Mucosa of stomach (tissue), 1 donor: Measurements from ENCODE around the gene TAOK1.

Experiments
- H3K27me3 ChIP-seq: one replicate; pipeline ENCODE4 v1.7.0; 2013; ENCODE audit warnings: mild to moderate bottlenecking, low read length; ENCODE audit not compliant: control insufficient read depth, insufficient read depth
- H3K36me3 ChIP-seq: one replicate; pipeline ENCODE4 v1.7.0; 2013; ENCODE audit warnings: low read length; ENCODE audit not compliant: control insufficient read depth, insufficient read depth
- H3K4me1 ChIP-seq: one replicate; pipeline ENCODE4 v1.7.0; 2013; ENCODE audit warnings: mild to moderate bottlenecking, low read length; ENCODE audit not compliant: control insufficient read depth, insufficient read depth
- H3K4me3 ChIP-seq: one replicate; pipeline ENCODE4 v1.7.0; 2013; ENCODE audit warnings: low read length
- H3K9ac ChIP-seq: one replicate; pipeline ENCODE4 v1.7.0; 2013; ENCODE audit warnings: mild to moderate bottlenecking, low read length, moderate library complexity
- H3K9me3 ChIP-seq: one replicate; pipeline ENCODE4 v1.7.0; 2013; ENCODE audit warnings: mild to moderate bottlenecking, low read length, moderate library complexity; ENCODE audit not compliant: control insufficient read depth
- donor health status: Pancreatic carcinoma.

TAOK1 gene

DNA sequence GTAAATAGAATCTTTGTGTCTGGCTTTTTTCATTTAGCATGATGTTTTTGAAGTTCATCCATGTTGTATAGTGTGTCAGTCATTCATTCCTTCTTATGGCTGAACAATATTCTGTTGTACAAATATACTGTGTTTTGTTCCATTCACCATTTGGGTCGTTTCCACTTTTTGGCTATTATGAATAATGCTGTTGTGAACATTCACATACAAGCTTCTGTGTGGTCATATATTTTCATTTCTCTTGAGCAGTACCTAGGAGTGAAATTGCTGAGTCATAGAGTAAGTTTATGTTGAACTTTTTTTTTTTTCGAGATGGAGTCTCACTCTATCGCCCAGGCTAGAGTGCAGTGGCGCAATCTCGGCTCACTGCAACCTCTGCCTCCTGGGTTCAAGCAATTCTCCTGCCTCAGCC is 32.3 kb upstream of the TAOK1 start:
- Histone ChIP-seq H3K9ac (no peak overlapping the region), H3K36me3 (no peaks in the 10 kb centered on the region), H3K4me3 (no peak overlapping the region), H3K4me1 (no peaks in the 10 kb centered on the region), H3K9me3 (no peaks in the 10 kb centered on the region), H3K27me3 (no peaks in the 10 kb centered on the region)

DNA sequence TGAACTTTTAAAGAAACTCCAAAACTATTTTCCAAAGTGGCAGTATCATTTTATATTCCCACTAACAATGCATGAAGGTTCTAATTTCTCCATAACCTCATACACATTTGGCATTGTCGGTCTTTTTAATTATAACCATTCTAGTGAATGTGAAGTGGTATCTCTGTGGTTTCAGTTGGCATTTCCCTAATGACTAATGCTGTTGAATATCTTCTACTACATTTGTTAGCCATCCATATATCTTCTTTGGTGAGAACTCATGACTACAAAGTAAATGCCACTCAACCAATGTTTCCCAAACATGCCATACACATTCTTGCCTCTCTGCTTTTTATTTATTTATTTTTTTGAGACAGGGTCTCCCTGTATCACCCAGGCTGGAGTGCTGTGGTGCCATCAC is 31.7 kb upstream of the TAOK1 start:
- Histone ChIP-seq H3K27me3 (no peaks in the 10 kb centered on the region), H3K4me3 (no peak overlapping the region), H3K36me3 (no peaks in the 10 kb centered on the region), H3K9me3 (no peaks in the 10 kb centered on the region), H3K9ac (no peak overlapping the region), H3K4me1 (no peaks in the 10 kb centered on the region)

DNA sequence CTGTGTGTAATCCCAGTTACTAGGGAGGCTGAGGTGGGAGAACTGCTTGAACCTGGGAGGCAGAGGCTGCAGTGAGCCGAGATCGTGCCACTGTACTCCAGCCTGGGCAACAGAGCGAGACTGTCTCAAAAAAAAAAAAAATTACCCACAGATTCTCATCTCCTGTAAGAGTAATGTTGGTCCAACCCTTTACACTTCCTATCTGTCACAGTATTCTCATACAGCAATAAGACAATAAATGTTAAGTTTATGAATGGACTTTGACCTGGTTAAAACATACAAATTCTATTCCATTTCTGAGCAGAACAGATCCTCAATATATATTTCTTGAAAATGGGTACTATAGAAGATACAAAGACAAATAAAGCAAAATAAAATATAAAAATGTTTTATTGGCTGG is 30.4 kb upstream of the TAOK1 start:
- Histone ChIP-seq H3K36me3 (no peaks in the 10 kb centered on the region), H3K27me3 (no peaks in the 10 kb centered on the region), H3K9me3 (no peaks in the 10 kb centered on the region)

DNA sequence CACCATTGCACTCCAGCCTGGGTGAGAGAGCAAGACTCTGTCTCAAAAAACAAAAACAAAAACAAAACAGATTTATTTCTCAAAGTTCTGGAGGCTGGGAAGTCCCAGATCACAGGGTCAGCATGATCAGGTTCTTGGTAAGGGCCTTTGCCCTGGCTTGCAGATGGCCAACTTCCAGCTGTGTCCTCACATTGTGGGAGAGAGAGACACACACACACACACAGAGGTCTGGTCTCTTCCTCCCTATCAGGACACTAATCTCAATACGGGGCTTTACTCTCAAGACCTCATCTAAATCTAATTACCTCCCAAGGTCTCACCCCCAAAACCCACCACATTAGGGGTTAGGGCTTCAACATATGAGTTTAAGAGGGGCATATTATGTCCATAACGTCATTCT is 26.4 kb upstream of the TAOK1 start:
- Histone ChIP-seq H3K27me3 (no peaks in the 10 kb centered on the region), H3K36me3 (no peaks in the 10 kb centered on the region), H3K9ac (no peak overlapping the region), H3K4me1 (no peaks in the 10 kb centered on the region), H3K4me3 (no peak overlapping the region), H3K9me3 (no peaks in the 10 kb centered on the region)

More for the DNA sequence above, 30.4 kb upstream of the TAOK1 start:
- Histone ChIP-seq H3K9ac (no peak overlapping the region), H3K4me1 (no peaks in the 10 kb centered on the region), H3K4me3 (no peak overlapping the region)

DNA sequence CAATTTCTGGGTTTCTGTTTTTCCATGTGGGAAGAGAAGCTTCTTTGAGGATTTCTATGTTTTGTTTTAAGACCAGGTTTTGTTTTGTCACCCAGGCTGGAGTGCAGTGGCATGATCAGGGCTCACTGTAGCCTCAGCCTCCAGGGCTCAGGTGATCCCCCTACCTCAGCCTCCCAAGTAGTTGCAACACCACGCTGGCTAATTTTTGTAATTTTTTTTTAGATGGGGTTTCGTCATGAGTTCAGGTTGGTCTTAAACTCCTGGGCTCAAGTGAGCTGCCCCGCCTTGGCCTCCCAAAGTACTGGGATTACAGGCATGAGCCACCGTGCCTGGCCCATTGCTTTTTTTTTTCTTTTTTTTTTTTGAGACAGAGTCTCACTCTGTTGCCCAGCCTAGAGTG is 25.5 kb upstream of the TAOK1 start:
- no peaks in the 10 kb centered on the region for H3K36me3 ChIP-seq
- no peak overlapping the region for H3K9ac ChIP-seq

DNA sequence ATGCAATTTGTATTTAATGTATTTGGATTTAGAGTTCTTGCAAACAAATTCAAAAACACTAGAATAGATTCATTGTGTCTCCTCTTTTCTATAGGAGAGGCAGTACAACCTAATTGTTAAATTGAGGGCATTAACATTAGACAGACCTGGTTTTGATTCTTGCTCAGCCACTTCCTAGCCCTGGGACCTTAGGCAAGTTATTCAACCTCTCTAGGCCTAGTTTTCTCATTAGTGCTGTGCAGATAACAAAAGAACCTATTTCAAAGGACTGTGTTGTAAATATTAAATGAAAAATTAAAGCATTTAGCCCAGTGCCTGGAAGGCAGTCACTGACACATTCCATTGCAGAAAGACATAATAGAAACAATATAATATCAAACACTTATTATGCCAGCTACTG is 22.0 kb upstream of the TAOK1 start:
- Histone ChIP-seq H3K27me3 (no peaks in the 10 kb centered on the region), H3K9ac (no peak overlapping the region), H3K9me3 (no peaks in the 10 kb centered on the region), H3K4me3 (no peak overlapping the region), H3K4me1 (no peaks in the 10 kb centered on the region), H3K36me3 (no peaks in the 10 kb centered on the region)

More for the DNA sequence above, 25.5 kb upstream of the TAOK1 start:
- H3K9me3 ChIP-seq = no peaks in the 10 kb centered on the region
- H3K27me3 ChIP-seq = no peaks in the 10 kb centered on the region
- H3K4me1 ChIP-seq = no peaks in the 10 kb centered on the region
- no peak overlapping the region for H3K4me3 ChIP-seq

DNA sequence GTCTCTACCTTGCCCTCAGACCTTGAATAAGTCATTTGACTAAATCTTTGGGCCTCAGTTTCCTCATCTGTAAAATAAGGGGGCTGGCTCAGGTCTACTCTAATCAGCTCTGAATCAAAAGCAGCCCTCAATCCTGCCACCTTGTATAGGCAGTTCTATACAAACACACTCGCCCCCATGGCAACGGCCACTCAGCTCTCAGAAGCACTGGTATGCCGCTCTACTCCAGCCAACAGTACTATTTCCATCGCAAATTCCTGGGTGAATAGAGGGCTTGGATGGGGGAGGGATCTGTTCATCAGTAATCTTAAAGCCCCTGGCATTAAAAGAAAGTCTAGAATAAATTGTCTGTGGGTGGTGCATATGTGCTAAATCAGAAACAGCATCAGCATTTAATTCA is 21.2 kb upstream of the TAOK1 start:
- no peaks in the 10 kb centered on the region for H3K9me3 ChIP-seq
- H3K9ac ChIP-seq = no peak overlapping the region
- H3K36me3 ChIP-seq = no peaks in the 10 kb centered on the region
- no peaks in the 10 kb centered on the region for H3K4me1 ChIP-seq
- no peak overlapping the region for H3K4me3 ChIP-seq
- H3K27me3 ChIP-seq = no peaks in the 10 kb centered on the region

DNA sequence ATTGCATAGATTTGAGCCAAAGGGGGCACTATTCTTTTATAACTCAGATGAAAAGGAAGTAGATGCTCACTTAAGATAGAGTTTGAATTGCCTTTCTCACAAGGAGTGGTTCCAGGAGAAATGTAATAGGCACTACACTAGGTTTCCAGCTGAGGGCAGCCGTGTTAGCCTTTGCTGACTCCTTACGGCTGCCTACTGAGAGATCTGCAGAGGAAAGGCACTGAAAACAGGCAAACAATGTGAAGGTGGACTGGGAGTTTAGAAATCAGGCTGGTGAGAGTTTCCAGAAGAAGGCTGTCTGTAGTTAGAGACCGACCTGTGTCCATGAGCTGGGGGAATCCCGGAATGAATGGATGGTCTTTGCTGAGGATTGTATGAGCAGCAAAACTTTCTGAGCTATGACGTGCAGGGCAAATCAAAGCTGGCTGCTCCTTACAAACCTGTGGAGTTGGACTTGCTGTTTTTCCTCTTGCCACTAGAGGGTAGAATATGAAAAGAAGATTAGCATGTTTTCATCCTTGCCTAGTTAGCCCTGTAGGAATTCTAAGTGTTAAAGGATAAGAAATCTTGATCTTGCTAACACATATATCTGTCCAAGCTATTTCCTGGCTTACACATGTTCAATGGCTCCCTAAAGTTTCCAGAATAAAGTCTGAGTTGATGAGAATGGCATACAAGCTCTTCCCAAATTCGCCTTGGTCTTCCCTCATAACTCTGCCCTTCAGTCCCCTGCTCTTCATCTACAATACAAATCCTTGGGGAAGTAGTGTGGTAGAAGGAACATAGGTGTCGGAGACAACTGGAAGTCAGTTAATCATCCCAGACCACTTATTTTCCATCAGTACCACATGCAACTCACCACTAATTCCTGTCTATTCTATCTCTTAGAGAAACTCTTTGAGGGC is 20.1 kb upstream of the TAOK1 start:
- Histone ChIP-seq H3K4me3 (no peak overlapping the region), H3K9me3 (no peaks in the 10 kb centered on the region), H3K36me3 (no peaks in the 10 kb centered on the region), H3K9ac (no peak overlapping the region), H3K27me3 (no peaks in the 10 kb centered on the region), H3K4me1 (no peaks in the 10 kb centered on the region)

DNA sequence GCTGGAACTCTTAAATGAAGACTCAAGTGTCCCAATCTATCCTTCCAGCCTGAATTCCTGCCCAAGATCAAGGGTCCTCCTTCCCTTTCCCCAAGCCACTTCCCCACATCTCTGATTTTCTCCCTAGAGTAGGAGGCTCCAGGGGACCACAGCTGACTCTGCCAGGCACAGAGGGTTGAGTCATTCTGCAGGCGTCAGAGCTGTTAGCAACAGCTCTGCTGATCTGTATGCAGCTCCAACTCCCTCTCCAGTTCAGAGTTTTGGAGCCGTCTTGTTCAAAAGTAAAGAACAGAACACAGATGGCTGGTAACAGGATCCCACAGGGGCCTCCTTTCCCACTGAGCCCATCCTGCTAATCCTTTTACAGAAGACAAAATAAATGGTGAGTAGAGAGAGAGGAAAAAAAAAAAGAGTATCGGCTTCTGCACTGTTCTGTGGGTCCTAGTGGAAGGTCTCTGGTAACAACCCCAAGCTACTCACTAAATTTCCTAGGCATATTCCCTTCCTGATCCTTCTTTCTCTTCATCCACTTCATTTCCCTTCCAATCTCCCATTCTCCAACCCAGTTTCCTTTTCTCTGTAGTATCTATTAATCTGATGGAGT is 13.4 kb upstream of the TAOK1 start:
- Histone ChIP-seq H3K4me3 (no peak overlapping the region), H3K9ac (no peak overlapping the region), H3K36me3 (no peaks in the 10 kb centered on the region), H3K9me3 (no peaks in the 10 kb centered on the region), H3K27me3 (no peaks in the 10 kb centered on the region), H3K4me1 (peaks cover 17% of the 10 kb centered on the region)

DNA sequence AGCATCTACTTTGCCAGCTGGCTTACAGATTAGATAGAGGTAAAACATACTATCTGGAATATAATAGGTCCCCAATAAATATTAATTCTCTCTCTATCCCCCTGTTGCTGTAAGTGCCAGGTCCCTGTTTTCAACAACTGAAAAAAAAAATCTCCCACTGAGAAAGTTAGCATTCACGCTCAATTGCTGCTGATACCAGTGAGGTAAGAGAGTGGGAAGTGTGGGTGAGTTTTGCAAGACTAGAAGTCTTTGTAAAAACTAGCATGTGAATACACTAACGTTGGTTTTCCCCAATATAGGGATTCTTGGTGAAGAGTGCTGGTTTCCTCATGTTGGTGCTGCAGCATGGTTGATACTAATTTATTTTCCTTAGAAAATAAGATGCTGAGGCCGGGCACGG is 11.7 kb upstream of the TAOK1 start:
- Histone ChIP-seq H3K27me3 (no peaks in the 10 kb centered on the region), H3K4me1 (peaks cover 17% of the 10 kb centered on the region), H3K4me3 (no peak overlapping the region), H3K36me3 (no peaks in the 10 kb centered on the region), H3K9me3 (no peaks in the 10 kb centered on the region), H3K9ac (no peak overlapping the region)

DNA sequence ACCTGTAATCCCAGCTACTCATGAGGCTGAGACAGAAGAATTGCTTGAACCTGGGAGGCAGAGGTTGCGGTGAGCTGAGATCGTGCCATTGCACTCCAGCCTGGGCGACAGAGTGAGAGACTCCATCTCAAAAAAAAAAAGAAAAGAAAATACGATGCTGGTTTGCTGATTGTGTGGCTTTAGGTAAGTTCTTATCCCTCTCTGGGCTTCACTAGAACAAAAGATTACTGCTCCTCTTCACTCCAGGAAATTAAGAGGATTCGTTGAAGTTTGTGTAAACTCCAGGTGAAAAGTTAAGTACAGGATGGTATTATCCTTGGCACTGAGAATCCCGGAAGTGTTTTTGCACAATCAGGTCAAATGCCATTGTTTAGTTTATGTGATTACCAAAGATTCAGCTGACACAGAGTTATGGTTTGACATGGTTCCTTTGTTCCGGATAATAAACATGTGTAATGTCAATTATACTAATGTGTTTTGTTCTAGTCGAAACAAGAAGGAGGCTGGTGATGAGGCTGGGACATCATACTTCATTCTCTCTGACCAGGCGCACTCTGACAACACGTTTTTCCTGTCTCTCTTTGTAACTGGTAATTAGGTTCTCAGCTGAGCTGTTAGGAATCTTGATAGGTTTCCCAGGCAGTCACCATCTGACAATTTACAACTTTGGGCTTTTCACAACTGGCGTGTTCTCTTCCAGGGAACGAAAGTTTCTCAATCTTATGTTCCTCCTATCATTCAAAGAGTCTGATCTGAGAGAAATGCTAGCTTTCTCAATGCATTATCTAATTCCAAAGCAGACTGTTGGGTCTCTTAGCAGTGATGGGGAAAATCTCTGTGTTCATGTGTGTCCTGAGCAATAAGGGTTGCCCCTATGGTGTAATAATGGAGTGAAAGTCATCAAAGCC is 10.8 kb upstream of the TAOK1 start:
- no peak overlapping the region for H3K9ac ChIP-seq
- no peak overlapping the region for H3K4me3 ChIP-seq

DNA sequence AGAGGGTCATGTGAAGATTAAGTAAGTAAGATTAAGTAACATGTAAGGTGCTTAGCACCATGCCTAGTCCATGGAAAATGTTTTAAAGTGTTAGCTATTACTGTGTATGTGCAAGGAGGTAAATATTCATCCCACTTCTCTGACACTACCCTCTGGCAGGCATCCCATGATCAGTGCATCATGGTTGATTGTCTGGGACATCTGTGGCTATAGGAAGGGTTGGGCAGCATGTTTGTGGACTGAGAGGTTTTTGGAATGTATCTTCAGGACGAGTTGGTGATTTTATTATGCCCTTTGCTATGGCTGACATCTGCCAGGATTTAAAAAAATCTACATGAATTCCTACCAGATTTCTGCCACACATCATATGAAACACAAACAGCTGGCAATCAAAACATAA is 6.5 kb upstream of the TAOK1 start:
- H3K9ac ChIP-seq = no peak overlapping the region
- H3K27me3 ChIP-seq = no peaks in the 10 kb centered on the region
- no peaks in the 10 kb centered on the region for H3K9me3 ChIP-seq
- H3K4me3 ChIP-seq = no peak overlapping the region
- peaks cover 7% of the 10 kb centered on the region for H3K4me1 ChIP-seq
- no peaks in the 10 kb centered on the region for H3K36me3 ChIP-seq

More for the DNA sequence above, 10.8 kb upstream of the TAOK1 start:
- H3K36me3 ChIP-seq = no peaks in the 10 kb centered on the region
- no peaks in the 10 kb centered on the region for H3K9me3 ChIP-seq
- peaks cover 17% of the 10 kb centered on the region for H3K4me1 ChIP-seq
- no peaks in the 10 kb centered on the region for H3K27me3 ChIP-seq
